ENCODE measurements around the gene NDUFS4.

Gene NDUFS4

GRCh38 chr5:53726121-53726520 lies 165.7 kb downstream of the NDUFS4 start:
- H3K9ac ChIP-seq (ENCODE audit: low read depth, low read length): no peak overlapping the region
- no peaks in the 10 kb centered on the region for H3K4me1 ChIP-seq (ENCODE audit: insufficient read depth, low read length)
- 0 out of 2 replicates have a peak, but pooled peaks cover 3% of the 10 kb centered on the region for H3K9me3 ChIP-seq (ENCODE audit: control insufficient read depth, insufficient read depth, low read length)
- H3K36me3 ChIP-seq (ENCODE audit: insufficient read depth, low read length): no peaks in the 10 kb centered on the region

- H3K9me3 ChIP-seq (ENCODE audit: control insufficient read depth, insufficient read depth, low read length): no peaks in the 10 kb centered on the region
- no peaks in the 10 kb centered on the region for H3K36me3 ChIP-seq (ENCODE audit: insufficient read depth, low read length)
- H3K4me1 ChIP-seq (ENCODE audit: insufficient read depth, low read length): no peaks in the 10 kb centered on the region
- H3K9ac ChIP-seq (ENCODE audit: low read depth, low read length): no peak overlapping the region
Measured at GRCh38 chr5:53730943-53731342, 170.5 kb downstream of the NDUFS4 start.

Measured in ES-I3 (cell line).